Urinary bladder (tissue), 4 donors: ENCODE measurements around the gene DENND1A. TPM values are rescaled to one million over a fixed set of nuclear protein-coding genes. Genes with fewer than 3 reads are reported as not detected.

ENCODE experiments used
- DNase-seq: peaks from one replicate; pipeline ENCODE4 v3.0.0-alpha.2; 2015; ENCODE audit errors: extremely low spot score
- H3K27ac ChIP-seq: one replicate; pipeline ENCODE4 v1.5.1; 2013; ENCODE audit warnings: low read depth, mild to moderate bottlenecking, moderate library complexity
- H3K36me3 ChIP-seq: one replicate; pipeline ENCODE4 v1.6.1; 2013; ENCODE audit warnings: mild to moderate bottlenecking, moderate library complexity; ENCODE audit not compliant: insufficient read depth
- H3K4me1 ChIP-seq: one replicate; pipeline ENCODE4 v1.6.1; 2013; ENCODE audit warnings: mild to moderate bottlenecking, moderate library complexity; ENCODE audit not compliant: insufficient read depth
- H3K4me3 ChIP-seq: one replicate; pipeline ENCODE4 v1.5.1; 2013; ENCODE audit warnings: low read depth, low read length
- WGBS: extraction: QIAGEN DNeasy Blood & Tissue Kit; methylation state at CpG from one replicate; pipeline ENCODE4 v1.1.7; 2013; 5-methylcytosine and 5-hydroxymethylcytosine counted together
- polyA plus RNA-seq: library from polyadenylated mRNA; stranded (reverse); fragments of 200-250 nt; gene quantifications from one replicate; pipeline ENCODE4 v1.2.3, GENCODE V29; 2013
- total RNA-seq: library from RNA; depleted of rRNA; stranded (reverse); fragments of >200 nt; gene quantifications from one replicate; pipeline ENCODE4 v1.2.3, GENCODE V29; 2014
- donor health status: healthy with polysubstance abuse.
- donor health status: healthy.

Gene DENND1A
- total and polyA plus RNA-seq, 2 donors: 14.8 to 20.2 TPM

DNA sequence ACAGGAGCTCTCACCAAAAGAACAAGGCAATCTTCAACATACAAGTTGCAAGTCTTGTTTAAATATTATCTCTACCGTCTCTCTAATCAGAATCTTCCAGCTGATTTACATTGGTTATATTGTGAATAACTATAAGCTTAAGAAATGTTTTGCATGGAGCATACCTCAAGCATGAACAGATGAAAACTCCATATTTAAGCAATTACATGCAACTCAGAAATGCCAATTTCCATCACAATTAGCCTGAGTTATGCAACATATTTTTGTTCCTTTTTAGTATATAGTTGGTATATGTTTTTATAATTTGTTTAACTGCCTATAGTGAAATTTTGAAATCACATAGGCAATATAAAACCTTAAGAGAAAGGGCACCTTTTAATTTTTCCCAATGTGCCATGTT is 142.5 kb downstream of the DENND1A start:
- DNase-seq: no peak
- WGBS: 59% methylated on average over 1 of the region's 1 CpG
- no peak overlapping the region for H3K27ac ChIP-seq

DNA sequence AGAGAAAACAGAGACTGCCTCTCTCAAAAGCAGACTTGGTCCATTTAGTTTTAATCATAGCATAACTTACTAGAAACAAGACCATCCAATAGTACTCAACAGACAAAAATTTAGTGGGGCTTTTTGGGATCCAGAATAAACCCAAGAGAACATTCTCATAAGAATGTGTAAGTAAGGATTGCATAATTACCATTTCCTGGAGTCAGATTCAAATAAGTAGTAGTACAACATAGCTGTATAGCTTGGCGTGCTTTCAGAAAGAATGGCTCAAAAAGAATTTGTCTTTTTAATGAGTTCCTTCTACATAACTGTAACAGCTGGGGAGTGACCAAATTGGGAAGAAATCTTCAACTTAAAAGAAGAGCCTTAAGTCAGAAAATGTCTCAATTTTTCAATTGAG is 145.4 kb downstream of the DENND1A start:
- Histone ChIP-seq H3K4me1 (no peaks in the 10 kb centered on the region), H3K36me3 (no peaks in the 10 kb centered on the region), H3K4me3 (no peak overlapping the region), H3K27ac (no peak overlapping the region)
- WGBS: 95% methylated on average over 1 of the region's 1 CpG
- DNase-seq: no peak

More for the DNA sequence above, 142.5 kb downstream of the DENND1A start:
- no peaks in the 10 kb centered on the region for H3K4me1 ChIP-seq
- no peak overlapping the region for H3K4me3 ChIP-seq
- no peaks in the 10 kb centered on the region for H3K36me3 ChIP-seq

DNA sequence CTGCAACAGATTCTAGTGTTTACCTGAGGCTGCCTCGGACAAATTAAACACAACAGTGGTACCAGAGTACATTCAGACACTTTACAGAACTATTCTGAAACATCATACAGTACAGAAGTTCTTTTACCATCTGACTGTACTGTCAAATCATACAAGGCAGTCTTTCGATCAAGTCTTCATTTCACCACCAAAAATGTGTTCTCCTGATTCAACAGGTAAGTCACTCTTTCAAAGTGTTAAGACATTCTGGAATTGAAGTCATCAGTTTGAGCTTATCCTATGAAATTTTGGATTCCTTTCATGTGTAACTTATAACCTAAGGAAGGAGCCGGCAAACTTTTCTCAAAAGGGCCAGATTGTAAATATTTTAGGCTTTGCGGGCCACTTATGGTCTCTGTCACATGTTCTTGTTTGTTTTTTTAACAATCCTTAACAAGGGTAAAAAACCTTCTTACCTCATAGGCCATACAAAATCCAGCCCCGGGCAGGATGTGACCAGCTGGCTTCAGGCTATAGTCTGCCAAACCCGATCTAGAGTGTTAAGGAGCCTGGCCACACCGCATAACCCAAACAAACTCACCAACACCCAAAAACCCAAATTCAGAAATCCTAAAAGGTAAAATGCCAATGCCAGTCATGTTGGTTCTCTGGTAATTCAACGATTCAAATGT is 151.6 kb downstream of the DENND1A start:
- Histone ChIP-seq H3K27ac (no peak overlapping the region), H3K4me3 (no peak overlapping the region), H3K36me3 (no peaks in the 10 kb centered on the region), H3K4me1 (no peaks in the 10 kb centered on the region)
- WGBS: 82% methylated on average over 8 of the region's 8 CpGs
- DNase-seq: no peak

GRCh38 chr9:123776708-123777537 is 153.0 kb downstream of the DENND1A start:
- 85% methylated on average over 7 of the region's 7 CpGs for WGBS
- H3K36me3 ChIP-seq: no peaks in the 10 kb centered on the region
- H3K4me3 ChIP-seq: no peak overlapping the region
- H3K27ac ChIP-seq: no peak overlapping the region
- no peaks in the 10 kb centered on the region for H3K4me1 ChIP-seq
- no peak for DNase-seq

DNA sequence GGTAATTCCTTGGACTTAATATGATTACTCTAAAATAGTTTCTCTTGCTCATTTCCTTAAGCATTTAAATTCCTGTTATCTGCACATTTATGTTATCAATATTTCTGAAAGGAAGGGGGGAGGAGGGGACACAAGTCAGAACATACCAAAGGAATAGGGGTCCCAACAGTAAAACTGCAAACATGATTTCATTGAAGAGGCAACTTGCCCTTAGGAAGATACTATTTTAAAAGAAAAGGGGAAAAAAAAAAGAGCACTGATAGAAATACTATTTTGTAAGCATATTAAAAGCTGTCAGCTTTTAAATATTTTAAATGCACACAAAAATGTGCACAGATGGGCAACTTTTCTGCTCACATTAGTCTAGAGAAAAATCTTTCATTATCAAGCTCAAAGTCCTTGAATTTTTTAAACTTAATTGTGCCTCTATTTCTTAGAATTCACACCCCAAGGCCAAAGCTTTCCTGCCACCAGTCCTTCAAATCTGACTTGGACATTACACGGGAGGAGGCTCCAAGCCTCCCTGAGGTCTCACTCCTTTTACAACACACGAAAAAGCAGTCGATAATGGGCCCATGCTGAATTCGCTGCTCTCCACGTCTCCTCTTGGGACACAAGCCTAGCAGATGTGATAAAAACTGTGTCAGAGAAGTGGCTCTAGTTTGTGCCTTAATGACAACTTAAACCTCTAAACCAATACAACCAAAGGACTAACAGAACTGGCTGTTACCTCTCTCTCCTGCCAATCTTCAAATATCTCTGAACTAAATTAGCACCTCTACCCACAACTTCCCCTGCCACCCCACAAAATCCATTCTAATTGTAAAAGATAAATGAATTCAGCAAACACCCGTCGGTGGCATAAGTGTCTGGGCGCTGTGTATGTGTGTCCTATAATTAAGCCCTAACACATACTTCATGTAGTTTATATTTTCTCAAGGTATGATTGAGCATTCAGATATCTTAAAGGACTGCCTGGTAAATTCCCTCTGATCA is 154.3 kb downstream of the DENND1A start:
- no peak for DNase-seq
- H3K27ac ChIP-seq: no peak overlapping the region
- H3K36me3 ChIP-seq: no peaks in the 10 kb centered on the region
- H3K4me1 ChIP-seq: no peaks in the 10 kb centered on the region
- WGBS: 92% methylated on average over 8 of the region's 8 CpGs
- no peak overlapping the region for H3K4me3 ChIP-seq

- no peak overlapping the region for H3K27ac ChIP-seq
- no peaks in the 10 kb centered on the region for H3K36me3 ChIP-seq
- DNase-seq: no peak
- WGBS: 87% methylated on average over 2 of the region's 2 CpGs
- no peak overlapping the region for H3K4me3 ChIP-seq
- no peaks in the 10 kb centered on the region for H3K4me1 ChIP-seq
Measured at GRCh38 chr9:123773783-123774182, 156.1 kb downstream of the DENND1A start.

GRCh38 chr9:123772967-123773366 is 157.0 kb downstream of the DENND1A start:
- Histone ChIP-seq H3K4me1 (no peaks in the 10 kb centered on the region), H3K36me3 (no peaks in the 10 kb centered on the region), H3K27ac (no peak overlapping the region), H3K4me3 (no peak overlapping the region)
- DNase-seq: no peak
- 95% methylated on average over 1 of the region's 1 CpG for WGBS

DNA sequence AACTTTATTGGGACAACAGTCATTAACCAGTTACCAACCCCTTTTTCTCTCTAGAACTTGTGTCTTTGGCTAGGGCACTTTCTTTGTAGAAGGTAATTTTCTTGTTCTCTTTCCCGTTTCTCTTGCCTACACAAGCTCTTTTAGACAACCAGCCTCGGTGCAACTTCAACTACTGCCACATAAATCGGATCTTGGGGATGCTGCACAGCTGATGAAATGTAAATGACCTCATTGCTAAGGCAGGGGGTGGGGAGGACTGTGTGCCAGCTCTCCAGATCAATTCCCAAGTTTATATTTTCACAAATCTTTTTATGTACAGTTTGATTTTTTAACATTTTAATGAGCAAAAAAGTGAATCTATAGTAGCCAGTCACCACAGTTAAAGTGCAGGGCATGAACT is 157.6 kb downstream of the DENND1A start:
- no peak overlapping the region for H3K4me3 ChIP-seq
- H3K4me1 ChIP-seq: no peaks in the 10 kb centered on the region
- no peak overlapping the region for H3K27ac ChIP-seq
- no peak for DNase-seq
- no peaks in the 10 kb centered on the region for H3K36me3 ChIP-seq
- WGBS: 72% methylated on average over 3 of the region's 3 CpGs

GRCh38 chr9:123771690-123772089 is 158.2 kb downstream of the DENND1A start:
- H3K36me3 ChIP-seq: no peaks in the 10 kb centered on the region
- no peak overlapping the region for H3K4me3 ChIP-seq
- no peak overlapping the region for H3K27ac ChIP-seq
- no peak for DNase-seq
- H3K4me1 ChIP-seq: no peaks in the 10 kb centered on the region
- WGBS: 96% methylated on average over 1 of the region's 1 CpG

DNA sequence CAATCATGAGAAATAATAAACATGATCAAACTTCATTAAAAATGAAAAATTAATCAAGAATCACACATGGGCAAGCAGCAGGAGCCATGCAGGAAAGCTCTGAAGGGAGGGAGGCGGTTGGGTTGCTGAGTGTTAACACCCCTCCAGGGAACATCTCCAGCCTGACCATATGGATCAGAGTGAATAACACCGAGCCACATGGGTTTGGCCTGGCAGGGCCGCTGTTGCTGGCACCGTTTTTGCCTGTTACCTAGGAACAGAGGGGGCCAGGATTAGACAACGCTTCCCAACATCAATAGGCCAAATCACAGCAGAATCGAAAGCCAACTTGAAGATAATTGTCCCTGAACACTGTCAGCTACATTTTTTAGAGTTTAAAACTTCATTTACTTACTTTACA is 160.2 kb downstream of the DENND1A start:
- Histone ChIP-seq H3K4me3 (no peak overlapping the region), H3K4me1 (no peaks in the 10 kb centered on the region), H3K27ac (no peak overlapping the region), H3K36me3 (no peaks in the 10 kb centered on the region)
- DNase-seq: no peak
- WGBS: 83% methylated on average over 6 of the region's 6 CpGs

- WGBS: 86% methylated on average over 4 of the region's 4 CpGs
- Histone ChIP-seq H3K36me3 (no peaks in the 10 kb centered on the region), H3K4me1 (no peaks in the 10 kb centered on the region), H3K27ac (no peak overlapping the region), H3K4me3 (no peak overlapping the region)
- DNase-seq: no peak
Measured at GRCh38 chr9:123763910-123764588, 165.9 kb downstream of the DENND1A start.

DNA sequence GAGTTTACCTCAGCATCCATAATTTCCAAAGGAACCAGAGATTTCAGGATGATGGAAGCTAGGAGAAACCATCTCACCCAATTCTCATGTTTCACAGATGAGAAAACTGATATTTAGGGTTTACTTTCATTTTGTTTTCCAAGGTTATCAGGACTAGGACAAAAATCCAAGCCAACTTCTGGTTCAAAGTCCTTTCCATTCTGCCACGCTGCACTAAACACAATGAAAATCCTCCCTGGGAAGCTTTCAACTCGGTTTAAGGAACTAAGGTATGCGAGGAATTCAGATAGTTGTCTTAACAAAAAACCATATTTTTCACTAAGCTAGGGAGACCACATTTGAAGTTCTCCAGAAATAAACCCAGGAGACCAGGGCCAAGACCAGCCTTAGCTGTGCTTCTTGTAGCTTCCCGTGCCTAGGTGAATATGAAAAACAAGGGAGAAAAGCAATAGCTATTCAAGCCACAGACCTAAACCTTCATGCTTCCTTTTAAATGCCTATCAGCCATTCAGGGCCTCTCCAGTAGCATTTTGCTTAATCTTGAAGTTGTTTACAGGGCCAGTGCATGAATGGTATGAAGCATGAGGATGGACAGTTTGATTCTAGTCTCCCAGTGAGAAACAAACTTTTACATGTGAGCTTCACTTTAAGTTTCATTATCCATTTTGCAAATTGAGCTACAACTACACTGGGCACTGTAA is 167.9 kb downstream of the DENND1A start:
- no peak for DNase-seq
- Histone ChIP-seq H3K4me1 (no peaks in the 10 kb centered on the region), H3K27ac (no peak overlapping the region), H3K4me3 (no peak overlapping the region), H3K36me3 (no peaks in the 10 kb centered on the region)
- 80% methylated on average over 4 of the region's 4 CpGs for WGBS
